Ascending aorta (tissue), 2 donors: Measurements from ENCODE around the gene NDP. TPM values are rescaled to one million over a fixed set of nuclear protein-coding genes. Genes with fewer than 3 reads are reported as not detected.

Experiments used
- DNase-seq, 2 donors: peaks; one replicate each; pipeline ENCODE4 v3.0.0-alpha.2; 2019; ENCODE audit warnings: low spot score in 2 of 2
- H3K27ac ChIP-seq, 2 donors: fragments of 200-600 bp; sonication (generic); one replicate each; pipeline ENCODE4 v1.5.1; 2016 to 2017; ENCODE audit warnings: mild to moderate bottlenecking in 1 of 2
- H3K27me3 ChIP-seq: fragments of 200-600 bp; sonication (generic); one replicate; pipeline ENCODE4 v1.5.1; 2017
- H3K36me3 ChIP-seq, 2 donors: fragments of 200-600 bp; sonication (generic); one replicate each; pipeline ENCODE4 v1.5.1; 2016
- H3K4me1 ChIP-seq, 2 donors: fragments of 200-600 bp; sonication (generic); one replicate each; pipeline ENCODE4 v1.5.1; 2016 to 2017; ENCODE audit warnings: mild to moderate bottlenecking in 1 of 2
- H3K4me3 ChIP-seq, 2 donors: fragments of 200-600 bp; sonication (generic); one replicate each; pipeline ENCODE4 v1.5.1; 2016 to 2017; ENCODE audit warnings: mild to moderate bottlenecking in 1 of 2
- H3K9me3 ChIP-seq, 2 donors: fragments of 200-600 bp; sonication (generic); one replicate each; pipeline ENCODE4 v1.5.1; 2016
- CTCF ChIP-seq, 3 experiments: fragments of 200-600 bp in 2 of 3; fragments of 450-650 bp in 1 of 3; sonication (generic) in 2 of 3; IDR thresholded peaks; one replicate each; pipeline ENCODE4 v1.5.1; 2016 to 2019; ENCODE audit warnings: antibody characterized with exemption in 3 of 3, mild to moderate bottlenecking in 1 of 3, moderate library complexity in 1 of 3
- intact Hi-C: fragments of 100-400 bp; cut with DNase I; formaldehyde crosslinking; loops from one replicate; pipeline ENCODE4 v1.15.1; 2023
- total RNA-seq: library from RNA; depleted of rRNA; stranded (reverse); fragments of >200 nt; gene quantifications from one replicate; pipeline ENCODE4 v1.1.0, GENCODE V29; 2016

NDP gene, protein sequence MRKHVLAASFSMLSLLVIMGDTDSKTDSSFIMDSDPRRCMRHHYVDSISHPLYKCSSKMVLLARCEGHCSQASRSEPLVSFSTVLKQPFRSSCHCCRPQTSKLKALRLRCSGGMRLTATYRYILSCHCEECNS
- total RNA-seq = not detected

- no peaks in the 10 kb centered on the region for H3K9me3 ChIP-seq
- DNase-seq = no peak
- H3K27ac ChIP-seq = no peak within 1 kb of the TSS
- H3K4me3 ChIP-seq = peak within 1 kb of the TSS; percentile 33 to 54
- no peaks in the 10 kb centered on the region for H3K27me3 ChIP-seq
- intact Hi-C loops = no loop called here
- no peaks in the 10 kb centered on the region for H3K4me1 ChIP-seq
- no peaks in the 10 kb centered on the region for H3K36me3 ChIP-seq
- TF ChIP-seq CTCF (IDR thresholded peaks at IDR 0.05) = no peak
Observed at GRCh38 chrX:43973249-43974099, at the start of gene NDP. TSS of gene NDP (minus strand) at chrX:43973390. CDS start at chrX:43958645, 14,745 bp downstream.

- no peak for DNase-seq
- Histone ChIP-seq H3K27ac (peak overlapping the region in 1 of 2 donors; percentile 2), H3K9me3 (no peaks in the 10 kb centered on the region), H3K36me3 (no peaks in the 10 kb centered on the region), H3K27me3 (no peaks in the 10 kb centered on the region), H3K4me1 (no peaks in the 10 kb centered on the region), H3K4me3 (no peak overlapping the region)
- intact Hi-C loops = no loop called here
- TF ChIP-seq CTCF (IDR thresholded peaks at IDR 0.05) = no peak
Observed at GRCh38 chrX:44022964-44023363, 49.8 kb upstream of the NDP start.

DNA sequence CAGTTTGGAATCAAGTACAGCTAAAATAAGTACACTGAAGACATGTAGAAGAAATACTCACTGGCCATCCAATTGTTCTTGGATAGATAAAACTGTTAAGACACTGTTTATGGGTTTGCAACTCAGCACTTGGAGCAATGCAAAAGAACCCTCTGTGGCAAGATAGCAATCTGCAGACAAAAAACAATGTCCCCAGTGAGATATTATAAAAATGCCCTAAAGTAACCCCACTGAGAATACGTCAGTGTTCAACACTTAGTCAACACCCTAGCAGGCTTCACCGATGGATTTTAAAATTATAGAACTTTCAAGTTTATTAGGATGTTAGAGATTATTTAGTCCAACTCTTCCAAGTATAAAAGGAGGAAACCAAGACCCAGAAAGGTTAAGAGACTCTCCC, 47.5 kb upstream of the NDP start:
- no peak overlapping the region for H3K4me3 ChIP-seq
- H3K27ac ChIP-seq = no peak overlapping the region
- intact Hi-C loops = no loop called here
- H3K4me1 ChIP-seq = no peaks in the 10 kb centered on the region
- DNase-seq = no peak
- no peaks in the 10 kb centered on the region for H3K9me3 ChIP-seq
- no peaks in the 10 kb centered on the region for H3K36me3 ChIP-seq
- no peaks in the 10 kb centered on the region for H3K27me3 ChIP-seq
- TF ChIP-seq CTCF (IDR thresholded peaks at IDR 0.05) = no peak

DNA sequence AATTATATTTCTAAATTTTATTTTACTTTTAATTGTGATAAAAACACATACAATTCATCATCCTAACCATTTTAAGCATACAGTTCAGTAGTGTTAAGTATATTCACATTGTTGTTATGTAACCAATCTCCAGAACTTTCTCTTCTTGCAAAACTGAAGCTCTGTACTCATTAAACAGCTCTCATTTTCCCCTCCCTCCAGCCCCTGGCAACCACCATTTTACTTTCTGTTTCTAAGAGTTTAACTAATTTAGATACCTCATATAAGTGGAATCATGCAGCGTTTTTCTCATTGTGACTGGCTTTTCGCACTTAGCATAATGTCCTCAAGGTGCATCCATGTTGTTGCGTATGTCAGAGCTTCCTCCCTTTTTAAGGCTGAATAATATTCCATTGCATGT, 46.7 kb upstream of the NDP start:
- Histone ChIP-seq H3K36me3 (no peaks in the 10 kb centered on the region), H3K4me3 (no peak overlapping the region), H3K27ac (no peak overlapping the region), H3K27me3 (no peaks in the 10 kb centered on the region), H3K4me1 (no peaks in the 10 kb centered on the region), H3K9me3 (no peaks in the 10 kb centered on the region)
- TF ChIP-seq CTCF (IDR thresholded peaks at IDR 0.05) = no peak
- intact Hi-C loops = no loop called here
- DNase-seq = no peak

DNA sequence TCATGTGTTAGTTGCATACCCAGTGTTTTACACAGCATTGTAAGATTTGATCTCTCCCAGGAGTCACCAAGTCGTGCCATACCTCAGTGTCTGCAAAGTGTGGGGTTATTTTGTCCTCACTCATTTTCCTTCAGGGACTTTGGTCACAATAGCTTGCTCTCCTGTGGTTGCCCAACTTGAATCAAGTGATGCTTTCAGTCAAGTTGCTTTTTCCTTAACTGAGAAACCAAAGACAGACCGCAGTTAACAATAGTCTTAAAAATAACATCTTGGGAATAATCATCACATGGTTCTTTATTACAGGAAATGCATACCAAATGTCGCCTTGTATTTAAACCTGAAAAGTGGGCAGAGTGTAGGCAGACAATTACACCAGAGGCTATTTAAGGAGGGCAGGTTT, 44.5 kb upstream of the NDP start:
- H3K27ac ChIP-seq = no peak overlapping the region
- H3K36me3 ChIP-seq = no peaks in the 10 kb centered on the region
- H3K4me1 ChIP-seq = no peaks in the 10 kb centered on the region
- no peak for TF ChIP-seq CTCF (IDR thresholded peaks at IDR 0.05)
- no peak for DNase-seq
- H3K27me3 ChIP-seq = no peaks in the 10 kb centered on the region
- H3K9me3 ChIP-seq = no peaks in the 10 kb centered on the region
- no peak overlapping the region for H3K4me3 ChIP-seq
- intact Hi-C loops = no loop called here
